WTC11 (cell line): ENCODE results near the gene TAX1BP3. TPM values are rescaled to one million over a fixed set of nuclear protein-coding genes. Genes with fewer than 3 reads are reported as not detected.

Experiments used
- ATAC-seq: fragments of 200-7000 bp; cut with Tn5 transposase; 2 replicates; pipeline ENCODE4 v1.10.0; 2021; ENCODE audit warnings: mild to moderate bottlenecking, moderate library complexity
- CTCF ChIA-PET: fragments of 300-600 bp; sonication (Branson Sonifier 250); formaldehyde crosslinking; loops from one replicate; lab custom pipeline; 2021; ENCODE audit warnings: antibody characterized with exemption; lab: Charles Lee
- POLR2A ChIA-PET: fragments of 350-600 bp; sonication (Branson Sonifier 250); formaldehyde crosslinking; loops from one replicate; lab custom pipeline; 2021; ENCODE audit warnings: antibody characterized with exemption; lab: Charles Lee
- DNase-seq: peaks from one replicate; pipeline ENCODE4 v3.0.0; 2021; ENCODE audit warnings: low spot score
- H3K27ac Mint-ChIP-seq: 2 replicates; pipeline ENCODE4 v1.8.0; 2021; ENCODE audit warnings: mixed read lengths
- H3K27me3 Mint-ChIP-seq: 2 replicates; pipeline ENCODE4 v1.8.0; 2021; ENCODE audit warnings: low read depth, mild to moderate bottlenecking, moderate library complexity, mixed read lengths
- H3K36me3 Mint-ChIP-seq: 2 replicates; pipeline ENCODE4 v1.8.0; 2021; ENCODE audit warnings: mixed read lengths
- H3K4me1 Mint-ChIP-seq: 2 replicates; pipeline ENCODE4 v1.8.0; 2022; ENCODE audit warnings: mixed read lengths
- H3K4me3 Mint-ChIP-seq: 2 replicates; pipeline ENCODE4 v1.8.0; 2021; ENCODE audit warnings: mild to moderate bottlenecking, moderate library complexity, mixed read lengths
- H3K9me3 Mint-ChIP-seq: 2 replicates; pipeline ENCODE4 v1.8.0; 2021; ENCODE audit warnings: mixed read lengths
- AR ChIP-seq: fragments of 250-450 bp; sonication (Bioruptor Pico); IDR thresholded peaks from 2 replicates; pipeline ENCODE4 v1.9.0; 2021; ENCODE audit warnings: mild to moderate bottlenecking
- CBFB ChIP-seq: sonication (generic); formaldehyde crosslinking; IDR thresholded peaks from 2 replicates; pipeline ENCODE4 v1.8.1; 2022; ENCODE audit warnings: mild to moderate bottlenecking, low read depth, missing genetic modification reagents
- CREM ChIP-seq: sonication (generic); formaldehyde crosslinking; IDR thresholded peaks from 2 replicates; pipeline ENCODE4 v1.8.1; 2022; ENCODE audit warnings: mild to moderate bottlenecking, missing genetic modification reagents, moderate library complexity
- E2F1 ChIP-seq: sonication (generic); formaldehyde crosslinking; IDR thresholded peaks from 2 replicates; pipeline ENCODE4 v1.8.0; 2022; ENCODE audit warnings: mild to moderate bottlenecking, missing genetic modification reagents
- EMX1 ChIP-seq: fragments of 250-450 bp; sonication (Bioruptor Pico); IDR thresholded peaks from 2 replicates; pipeline ENCODE4 v1.8.0; 2021; ENCODE audit warnings: mild to moderate bottlenecking
- ERG ChIP-seq: fragments of 250-450 bp; sonication (Bioruptor Pico); IDR thresholded peaks from 2 replicates; pipeline ENCODE4 v1.8.0; 2021; ENCODE audit warnings: mild to moderate bottlenecking
- FOXJ3 ChIP-seq: sonication (generic); formaldehyde crosslinking; IDR thresholded peaks from 2 replicates; pipeline ENCODE4 v1.9.0; 2021; ENCODE audit warnings: missing genetic modification reagents, mild to moderate bottlenecking, borderline replicate concordance
- NR1H2 ChIP-seq: sonication (generic); formaldehyde crosslinking; IDR thresholded peaks from 2 replicates; pipeline ENCODE4 v1.9.0; 2021; ENCODE audit warnings: mild to moderate bottlenecking, moderate library complexity, missing genetic modification reagents
- PREB ChIP-seq: sonication (generic); formaldehyde crosslinking; IDR thresholded peaks from 2 replicates; pipeline ENCODE4 v1.8.1; 2022; ENCODE audit warnings: mild to moderate bottlenecking, missing genetic modification reagents, moderate library complexity, borderline replicate concordance
- PRRX2 ChIP-seq: fragments of 250-450 bp; sonication (Bioruptor Pico); IDR thresholded peaks from 2 replicates; pipeline ENCODE4 v1.8.0; 2021; ENCODE audit warnings: mild to moderate bottlenecking
- SP1 ChIP-seq: sonication (generic); formaldehyde crosslinking; conservative IDR thresholded peaks from 2 replicates; pipeline ENCODE4 v1.8.1; 2022; ENCODE audit warnings: missing genetic modification reagents
- STAT6 ChIP-seq: sonication (generic); formaldehyde crosslinking; conservative IDR thresholded peaks from 2 replicates; pipeline ENCODE4 v1.8.1; 2023; ENCODE audit warnings: mild to moderate bottlenecking, low read depth, missing genetic modification reagents, moderate library complexity
- TCF7 ChIP-seq: sonication (generic); formaldehyde crosslinking; IDR thresholded peaks from 2 replicates; pipeline ENCODE4 v1.8.0; 2022; ENCODE audit warnings: mild to moderate bottlenecking, low read depth, missing genetic modification reagents, moderate library complexity
- TEAD1 ChIP-seq: sonication (generic); formaldehyde crosslinking; IDR thresholded peaks from 2 replicates; pipeline ENCODE4 v1.8.0; 2022; ENCODE audit warnings: mild to moderate bottlenecking, missing genetic modification reagents
- TEAD4 ChIP-seq: sonication (generic); formaldehyde crosslinking; IDR thresholded peaks from 2 replicates; pipeline ENCODE4 v1.8.0; 2022; ENCODE audit warnings: mild to moderate bottlenecking, missing genetic modification reagents
- ZNF232 ChIP-seq: sonication (generic); formaldehyde crosslinking; IDR thresholded peaks from 2 replicates; pipeline ENCODE4 v1.8.0; 2022; ENCODE audit warnings: mild to moderate bottlenecking, missing genetic modification reagents
- ZSCAN18 ChIP-seq: fragments of 250-450 bp; sonication (Bioruptor Pico); IDR thresholded peaks from 2 replicates; pipeline ENCODE4 v2.1.2; 2022; ENCODE audit warnings: mild to moderate bottlenecking, moderate library complexity
- total RNA-seq: library from RNA; stranded (reverse); gene quantifications from 3 replicates; pipeline ENCODE4 v1.2.3, GENCODE V29; 2021

Gene TAX1BP3
- total RNA-seq, 1 experiment from 2014 or later: 76.2 TPM

- TF ChIP-seq FOXJ3 (no peak), PRRX2 (no peak), ZNF232 (CRISPR knock-in tag) (no peak), TEAD4 (CRISPR knock-in tag) (no peak), ZSCAN18 (CRISPR knock-in tag) (no peak), CREM (CRISPR knock-in tag) (no peak), NR1H2 (no peak), TEAD1 (CRISPR knock-in tag) (no peak), ERG (CRISPR knock-in tag) (no peak), CBFB (CRISPR knock-in tag) (no peak), SP1 (no peak)
Measured at GRCh38 chr17:3663102-3664011, 5.0 kb downstream of the TAX1BP3 start (continued).

GRCh38 chr17:3660311-3660891 lies 8.0 kb downstream of the TAX1BP3 start:
- Mint-ChIP-seq H3K4me1 (no peaks in the 10 kb centered on the region), H3K4me3 (no peak overlapping the region)
- no peak for DNase-seq
- TF ChIP-seq NR1H2 (no peak), AR (CRISPR knock-in tag) (no peak)
- TF ChIP-seq, all 79 proteins: peak for 0
- ChIA-PET POLR2A (interaction anchor here (0.6 kb wide), 1 partner anchor 532 kb away, joined by 5 read pairs; no protein-coding TSS in a partner anchor), CTCF (interaction anchor here (0.8 kb wide), 1 partner anchor 78 kb away, joined by 4 read pairs; no protein-coding TSS in a partner anchor)
- no peaks in the 10 kb centered on the region for H3K27me3 Mint-ChIP-seq
- no peak overlapping the region for H3K27ac Mint-ChIP-seq
- H3K36me3 Mint-ChIP-seq: peaks cover 11% of the 10 kb centered on the region; the same call in 1 of the 2 replicates
- no peak for ATAC-seq
- H3K9me3 Mint-ChIP-seq: no peaks in the 10 kb centered on the region

GRCh38 chr17:3659541-3660111 lies 8.8 kb downstream of the TAX1BP3 start:
- Mint-ChIP-seq H3K4me3 (no peak overlapping the region), H3K4me1 (no peaks in the 10 kb centered on the region), H3K27me3 (no peaks in the 10 kb centered on the region), H3K9me3 (no peaks in the 10 kb centered on the region), H3K36me3 (peaks cover 5% of the 10 kb centered on the region; the same call in 1 of the 2 replicates), H3K27ac (no peak overlapping the region)
- DNase-seq (no peak), ATAC-seq (no peak)
- ChIA-PET POLR2A (no interaction called here), CTCF (interaction anchor here (1.0 kb wide), 1 partner anchor 23 kb away, joined by 3 read pairs; no protein-coding TSS in a partner anchor)
- TF ChIP-seq STAT6 (no peak), ERG (CRISPR knock-in tag) (no peak), TCF7 (CRISPR knock-in tag) (no peak), PREB (no peak), PRRX2 (no peak), EMX1 (CRISPR knock-in tag) (no peak), E2F1 (CRISPR knock-in tag) (no peak)
